ENCODE results near the gene TMEM40.

Gene TMEM40

GRCh38 chr3:12751571-12751970 lies 7.5 kb downstream of the TMEM40 start:
- Histone ChIP-seq H3K4me1 (ENCODE audit: low read length) (peaks cover 24% of the 10 kb centered on the region), H3K9me3 (ENCODE audit: insufficient read depth, low read length) (no peaks in the 10 kb centered on the region), H3K4me2 (ENCODE audit: low read length) (no peak overlapping the region), H3K4me3 (ENCODE audit: low read length) (no peak overlapping the region), H2AFZ (ENCODE audit: low read depth, low read length) (no peak overlapping the region), H3K36me3 (replicated peaks; ENCODE audit: low read depth, low read length) (no peaks in the 10 kb centered on the region), H3K27me3 (ENCODE audit: low read depth, low read length) (peaks cover 37% of the 10 kb centered on the region), H3K9ac (ENCODE audit: low read length) (no peak overlapping the region), H4K20me1 (ENCODE audit: insufficient read depth, low read length) (no peaks in the 10 kb centered on the region), H3K27ac (ENCODE audit: low read length) (no peak overlapping the region), H3K79me2 (ENCODE audit: low read length) (no peaks in the 10 kb centered on the region)
- TF ChIP-seq, protein P1, sequence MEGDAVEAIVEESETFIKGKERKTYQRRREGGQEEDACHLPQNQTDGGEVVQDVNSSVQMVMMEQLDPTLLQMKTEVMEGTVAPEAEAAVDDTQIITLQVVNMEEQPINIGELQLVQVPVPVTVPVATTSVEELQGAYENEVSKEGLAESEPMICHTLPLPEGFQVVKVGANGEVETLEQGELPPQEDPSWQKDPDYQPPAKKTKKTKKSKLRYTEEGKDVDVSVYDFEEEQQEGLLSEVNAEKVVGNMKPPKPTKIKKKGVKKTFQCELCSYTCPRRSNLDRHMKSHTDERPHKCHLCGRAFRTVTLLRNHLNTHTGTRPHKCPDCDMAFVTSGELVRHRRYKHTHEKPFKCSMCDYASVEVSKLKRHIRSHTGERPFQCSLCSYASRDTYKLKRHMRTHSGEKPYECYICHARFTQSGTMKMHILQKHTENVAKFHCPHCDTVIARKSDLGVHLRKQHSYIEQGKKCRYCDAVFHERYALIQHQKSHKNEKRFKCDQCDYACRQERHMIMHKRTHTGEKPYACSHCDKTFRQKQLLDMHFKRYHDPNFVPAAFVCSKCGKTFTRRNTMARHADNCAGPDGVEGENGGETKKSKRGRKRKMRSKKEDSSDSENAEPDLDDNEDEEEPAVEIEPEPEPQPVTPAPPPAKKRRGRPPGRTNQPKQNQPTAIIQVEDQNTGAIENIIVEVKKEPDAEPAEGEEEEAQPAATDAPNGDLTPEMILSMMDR (IDR thresholded peaks at IDR 0.05; ENCODE audit: low read depth, low read length), result no peak
- TF ChIP-seq EZH2phosphoT487 (IDR thresholded peaks at IDR 0.05; ENCODE audit: low read depth), result no peak

GRCh38 chr3:12750658-12751071 lies 8.4 kb downstream of the TMEM40 start:
- Histone ChIP-seq H3K9me3 (ENCODE audit: insufficient read depth, low read length) (no peaks in the 10 kb centered on the region), H3K27ac (ENCODE audit: low read length) (no peak overlapping the region), H3K36me3 (replicated peaks; ENCODE audit: low read depth, low read length) (no peaks in the 10 kb centered on the region), H3K4me3 (ENCODE audit: low read length) (no peak overlapping the region), H2AFZ (ENCODE audit: low read depth, low read length) (no peak overlapping the region), H3K27me3 (ENCODE audit: low read depth, low read length) (peaks cover 31% of the 10 kb centered on the region), H3K9ac (ENCODE audit: low read length) (no peak overlapping the region), H3K79me2 (ENCODE audit: low read length) (no peaks in the 10 kb centered on the region), H4K20me1 (ENCODE audit: insufficient read depth, low read length) (no peaks in the 10 kb centered on the region), H3K4me2 (ENCODE audit: low read length) (0 out of 2 replicates have a peak overlapping the region, but pooled peaks have one; percentile 2), H3K4me1 (ENCODE audit: low read length) (peaks cover 24% of the 10 kb centered on the region)
- TF ChIP-seq EZH2phosphoT487 (IDR thresholded peaks at IDR 0.05; ENCODE audit: low read depth), result no peak
- TF ChIP-seq, protein P1 (IDR thresholded peaks at IDR 0.05; ENCODE audit: low read depth, low read length), result no peak

GRCh38 chr3:12750223-12750622 lies 8.8 kb downstream of the TMEM40 start:
- Histone ChIP-seq H3K4me1 (ENCODE audit: low read length) (peaks cover 24% of the 10 kb centered on the region), H2AFZ (ENCODE audit: low read depth, low read length) (no peak overlapping the region)

DNA sequence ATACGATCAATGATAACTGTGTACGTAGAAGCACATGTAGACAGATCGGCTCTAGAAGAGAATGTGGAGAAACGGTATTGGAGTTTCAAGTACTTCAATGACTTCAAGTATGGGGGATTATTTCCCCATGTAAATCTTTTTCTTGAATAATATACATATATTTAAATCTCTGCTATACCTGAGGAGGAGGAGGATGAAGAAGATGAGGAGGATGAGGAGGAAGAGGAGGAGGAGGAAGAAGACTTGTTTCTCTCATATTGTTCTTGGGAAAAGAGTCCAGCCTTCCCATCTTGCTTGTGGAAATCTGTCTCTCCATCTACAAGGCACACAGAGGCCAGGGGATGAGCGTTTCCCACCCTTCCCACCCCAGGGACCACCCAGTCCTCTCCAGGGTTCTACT lies 10.6 kb downstream of the TMEM40 start:
- Histone ChIP-seq H3K36me3 (replicated peaks; ENCODE audit: low read depth, low read length) (no peaks in the 10 kb centered on the region), H3K4me2 (ENCODE audit: low read length) (peak overlapping the region; percentile 61), H3K4me1 (ENCODE audit: low read length) (peaks cover 24% of the 10 kb centered on the region), H3K79me2 (ENCODE audit: low read length) (no peaks in the 10 kb centered on the region), H3K9me3 (ENCODE audit: insufficient read depth, low read length) (no peaks in the 10 kb centered on the region), H2AFZ (ENCODE audit: low read depth, low read length) (no peak overlapping the region), H4K20me1 (ENCODE audit: insufficient read depth, low read length) (no peaks in the 10 kb centered on the region), H3K27me3 (ENCODE audit: low read depth, low read length) (peaks cover 35% of the 10 kb centered on the region), H3K9ac (ENCODE audit: low read length) (no peak overlapping the region), H3K27ac (ENCODE audit: low read length) (no peak overlapping the region), H3K4me3 (ENCODE audit: low read length) (no peak overlapping the region)
- no peak for TF ChIP-seq EZH2phosphoT487 (IDR thresholded peaks at IDR 0.05; ENCODE audit: low read depth)
- TF ChIP-seq, protein P1 (IDR thresholded peaks at IDR 0.05; ENCODE audit: low read depth, low read length), result no peak

More at GRCh38 chr3:12750223-12750622, 8.8 kb downstream of the TMEM40 start:
- Histone ChIP-seq H3K27me3 (ENCODE audit: low read depth, low read length) (peaks cover 27% of the 10 kb centered on the region), H4K20me1 (ENCODE audit: insufficient read depth, low read length) (no peaks in the 10 kb centered on the region), H3K9ac (ENCODE audit: low read length) (no peak overlapping the region), H3K4me2 (ENCODE audit: low read length) (0 out of 2 replicates have a peak overlapping the region, but pooled peaks have one; percentile 2), H3K27ac (ENCODE audit: low read length) (no peak overlapping the region), H3K79me2 (ENCODE audit: low read length) (no peaks in the 10 kb centered on the region), H3K9me3 (ENCODE audit: insufficient read depth, low read length) (no peaks in the 10 kb centered on the region), H3K4me3 (ENCODE audit: low read length) (no peak overlapping the region), H3K36me3 (replicated peaks; ENCODE audit: low read depth, low read length) (no peaks in the 10 kb centered on the region)
- TF ChIP-seq EZH2phosphoT487 (IDR thresholded peaks at IDR 0.05; ENCODE audit: low read depth), result no peak
- TF ChIP-seq, protein P1 (IDR thresholded peaks at IDR 0.05; ENCODE audit: low read depth, low read length), result no peak

Data from OCI-LY3 (cell line).